ENCODE results near the gene LIMS2.
A peak's percentile ranks its signal among the peaks of the same experiment; 100 is the strongest.

- TF ChIP-seq POLR2A (IDR thresholded peaks at IDR 0.05) (no peak), EP300 (IDR thresholded peaks at IDR 0.05) (peak in 1 of 4 donors; percentile 12), POLR2AphosphoS5 (IDR thresholded peaks at IDR 0.05) (peak; percentile 21 to 54)
- TF ChIP-seq, protein P1, sequence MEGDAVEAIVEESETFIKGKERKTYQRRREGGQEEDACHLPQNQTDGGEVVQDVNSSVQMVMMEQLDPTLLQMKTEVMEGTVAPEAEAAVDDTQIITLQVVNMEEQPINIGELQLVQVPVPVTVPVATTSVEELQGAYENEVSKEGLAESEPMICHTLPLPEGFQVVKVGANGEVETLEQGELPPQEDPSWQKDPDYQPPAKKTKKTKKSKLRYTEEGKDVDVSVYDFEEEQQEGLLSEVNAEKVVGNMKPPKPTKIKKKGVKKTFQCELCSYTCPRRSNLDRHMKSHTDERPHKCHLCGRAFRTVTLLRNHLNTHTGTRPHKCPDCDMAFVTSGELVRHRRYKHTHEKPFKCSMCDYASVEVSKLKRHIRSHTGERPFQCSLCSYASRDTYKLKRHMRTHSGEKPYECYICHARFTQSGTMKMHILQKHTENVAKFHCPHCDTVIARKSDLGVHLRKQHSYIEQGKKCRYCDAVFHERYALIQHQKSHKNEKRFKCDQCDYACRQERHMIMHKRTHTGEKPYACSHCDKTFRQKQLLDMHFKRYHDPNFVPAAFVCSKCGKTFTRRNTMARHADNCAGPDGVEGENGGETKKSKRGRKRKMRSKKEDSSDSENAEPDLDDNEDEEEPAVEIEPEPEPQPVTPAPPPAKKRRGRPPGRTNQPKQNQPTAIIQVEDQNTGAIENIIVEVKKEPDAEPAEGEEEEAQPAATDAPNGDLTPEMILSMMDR (IDR thresholded peaks at IDR 0.05), result peak in 1 of 6 experiments; percentile 11
Observed at GRCh38 chr2:127674241-127675209, 805 bp downstream of the LIMS2 start.

All from upper lobe of left lung (tissue), 4 donors.